Thymus (tissue), 11 donors: Measurements from ENCODE around the gene FMN1. TPM values are rescaled to one million over a fixed set of nuclear protein-coding genes. Genes with fewer than 3 reads are reported as not detected.
A peak's percentile ranks its signal among the peaks of the same experiment; 100 is the strongest.

Experiments used
- DNase-seq, 9 donors: peaks; one replicate each; pipeline ENCODE4 v3.0.0-alpha.2; 2013; ENCODE audit warnings: low spot score in 9 of 9, low read depth in 6 of 9, missing footprints in 1 of 9
- H3K27ac ChIP-seq, 2 donors: one replicate each; pipeline ENCODE4 v1.5.1; 2013; ENCODE audit warnings: control low read depth in 1 of 2, low read depth in 1 of 2, low read length in 1 of 2, mild to moderate bottlenecking in 1 of 2, moderate library complexity in 1 of 2
- H3K27me3 ChIP-seq, 2 donors: one replicate each; pipeline ENCODE4 v1.5.1; 2013; ENCODE audit warnings: low read length in 1 of 2; ENCODE audit not compliant: control insufficient read depth in 2 of 2, insufficient read depth in 1 of 2
- H3K36me3 ChIP-seq, 2 donors: one replicate each; pipeline ENCODE4 v1.5.1; 2013; ENCODE audit warnings: low read length in 1 of 2, mild to moderate bottlenecking in 1 of 2, moderate library complexity in 1 of 2; ENCODE audit not compliant: control insufficient read depth in 2 of 2, insufficient read depth in 2 of 2
- H3K4me1 ChIP-seq, 2 donors: one replicate each; pipeline ENCODE4 v1.5.1; 2013; ENCODE audit warnings: low read length in 2 of 2; ENCODE audit not compliant: control insufficient read depth in 2 of 2, insufficient read depth in 2 of 2
- H3K4me3 ChIP-seq, 2 donors: one replicate each; pipeline ENCODE4 v1.5.1; 2013; ENCODE audit warnings: low read length in 2 of 2, control low read depth in 1 of 2, mild to moderate bottlenecking in 1 of 2
- H3K9me3 ChIP-seq, 2 donors: one replicate each; pipeline ENCODE4 v1.5.1; 2013; ENCODE audit warnings: low read length in 1 of 2, mild to moderate bottlenecking in 1 of 2; ENCODE audit not compliant: control insufficient read depth in 2 of 2, insufficient read depth in 1 of 2
- WGBS: extraction: QIAGEN DNeasy Blood & Tissue Kit; methylation state at CpG from one replicate; pipeline ENCODE4 v1.1.7; 2013; 5-methylcytosine and 5-hydroxymethylcytosine counted together
- polyA plus RNA-seq: library from polyadenylated mRNA; stranded (reverse); fragments of 200-250 nt; gene quantifications from one replicate; pipeline ENCODE4 v1.2.3, GENCODE V29; 2013
- total RNA-seq: library from RNA; stranded (reverse); fragments of 120-200 nt; gene quantifications from one replicate; pipeline ENCODE4 v1.2.4, GENCODE V29; 2013
- donor health status: healthy.

FMN1 gene
- total and polyA plus RNA-seq, 2 donors, result 2.6 to 24.8 TPM

DNA sequence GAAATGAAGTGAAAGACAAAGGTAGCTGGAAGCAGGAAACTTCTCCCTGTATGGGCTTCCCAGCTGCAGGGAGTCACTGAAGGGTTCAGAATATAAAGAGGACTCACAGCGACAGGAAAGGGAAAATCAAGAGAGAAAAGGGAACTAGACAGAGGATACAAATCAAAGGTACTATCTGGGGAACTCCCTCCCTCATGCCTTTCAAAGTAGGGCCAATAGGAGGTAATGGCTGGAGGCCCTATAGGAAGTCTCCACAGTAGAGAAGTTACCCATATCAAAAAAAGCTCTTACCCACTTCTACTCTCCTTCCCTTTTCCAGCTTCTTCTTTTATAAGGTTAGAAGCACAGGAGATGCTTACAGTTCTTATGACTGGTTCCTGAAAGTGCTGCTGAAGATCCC, 43.5 kb downstream of the FMN1 start:
- H3K27ac ChIP-seq, result no peak overlapping the region
- no peaks in the 10 kb centered on the region for H3K36me3 ChIP-seq
- H3K9me3 ChIP-seq, result no peaks in the 10 kb centered on the region
- no peak overlapping the region for H3K4me3 ChIP-seq
- WGBS, result 14% methylated on average over 1 of the region's 1 CpG
- peaks cover 0 to 2% of the 10 kb centered on the region in 2 donors for H3K27me3 ChIP-seq
- peaks cover 0 to 12% of the 10 kb centered on the region in 2 donors for H3K4me1 ChIP-seq
- DNase-seq, result no peak

DNA sequence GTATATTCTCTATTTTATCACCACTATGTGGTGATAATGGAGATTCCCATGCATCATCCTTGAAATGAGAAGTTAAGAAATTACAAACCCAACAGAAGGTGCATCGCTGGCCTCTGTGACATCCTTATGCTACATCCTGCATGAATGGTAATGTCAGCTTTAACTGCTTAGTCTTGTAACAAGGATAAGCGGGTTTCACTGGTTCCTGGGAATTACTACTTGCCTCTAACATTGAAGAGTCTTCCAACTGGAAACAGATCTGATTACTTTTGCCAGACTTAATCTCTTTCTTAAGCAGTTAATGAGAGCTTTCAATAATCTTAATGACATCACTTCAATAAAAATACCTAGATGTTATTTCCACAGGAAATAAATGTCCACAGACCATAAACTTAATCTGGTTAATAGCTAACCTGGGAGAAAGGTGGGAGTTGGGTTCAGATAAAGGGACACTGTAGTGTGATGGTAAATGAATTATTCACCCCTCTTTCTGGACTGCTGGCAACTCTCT, 44.0 kb downstream of the FMN1 start:
- H3K4me3 ChIP-seq, result no peak overlapping the region
- 97% methylated on average over 2 of the region's 2 CpGs for WGBS

DNA sequence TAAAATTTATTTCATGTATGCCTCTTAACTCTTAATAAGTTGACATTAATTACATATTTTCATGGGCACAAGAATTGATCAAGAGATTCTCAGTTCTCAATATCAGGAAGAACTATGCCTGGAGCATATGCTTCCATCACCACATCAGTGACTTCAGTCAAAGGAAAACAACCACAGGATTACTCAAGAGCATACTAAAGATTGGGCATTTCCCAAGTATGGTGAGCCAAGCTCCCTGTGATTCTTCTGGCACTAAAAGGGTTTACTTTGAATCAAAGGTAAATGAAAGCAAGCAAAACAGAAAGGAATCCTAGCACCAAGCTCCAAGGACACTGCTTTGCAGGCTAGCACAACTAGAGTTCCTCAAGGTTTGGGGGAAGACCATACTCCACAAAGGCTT, 44.6 kb downstream of the FMN1 start:
- Histone ChIP-seq H3K27ac (no peak overlapping the region), H3K4me1 (peaks cover 0 to 12% of the 10 kb centered on the region in 2 donors), H3K27me3 (peaks cover 0 to 2% of the 10 kb centered on the region in 2 donors), H3K36me3 (no peaks in the 10 kb centered on the region), H3K9me3 (no peaks in the 10 kb centered on the region), H3K4me3 (no peak overlapping the region)
- no peak for DNase-seq

More for the DNA sequence above, 44.0 kb downstream of the FMN1 start:
- no peaks in the 10 kb centered on the region for H3K9me3 ChIP-seq
- H3K27me3 ChIP-seq, result peaks cover 0 to 2% of the 10 kb centered on the region in 2 donors
- no peak overlapping the region for H3K27ac ChIP-seq
- no peak for DNase-seq
- peaks cover 0 to 12% of the 10 kb centered on the region in 2 donors for H3K4me1 ChIP-seq
- no peaks in the 10 kb centered on the region for H3K36me3 ChIP-seq

DNA sequence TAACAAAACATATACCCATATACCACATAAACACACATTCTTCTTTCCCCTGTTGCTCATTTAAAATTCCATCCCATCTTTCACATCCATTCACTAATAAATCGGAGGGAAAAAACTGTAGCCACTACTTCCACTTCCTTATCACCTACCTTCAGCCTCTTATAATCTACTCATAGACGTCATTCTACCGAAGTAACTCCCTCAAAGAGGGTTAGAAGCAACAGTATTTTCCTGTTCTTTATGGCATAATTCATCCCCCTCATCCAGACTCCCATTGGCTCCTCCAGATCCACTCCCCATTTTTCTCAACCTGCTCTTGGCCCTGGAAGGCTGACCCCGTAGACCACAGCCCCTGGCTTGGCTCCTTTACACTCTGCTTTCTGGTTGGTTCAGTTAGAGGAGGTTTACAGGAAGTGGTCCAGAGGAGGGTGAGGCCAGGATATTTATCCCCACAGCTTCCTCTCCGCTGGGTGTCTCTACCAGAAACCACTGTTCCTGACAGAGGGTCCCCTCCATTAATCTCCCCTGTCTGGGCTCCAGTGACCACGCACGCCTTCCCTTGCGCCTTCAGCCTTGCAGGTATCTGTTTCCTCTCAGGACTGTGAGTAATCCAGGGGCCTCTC, 46.3 kb downstream of the FMN1 start:
- Histone ChIP-seq H3K4me3 (peak overlapping the region in 1 of 2 donors; percentile 3), H3K27ac (no peak overlapping the region), H3K27me3 (no peaks in the 10 kb centered on the region), H3K4me1 (peaks cover 0 to 8% of the 10 kb centered on the region in 2 donors), H3K36me3 (no peaks in the 10 kb centered on the region), H3K9me3 (no peaks in the 10 kb centered on the region)
- WGBS, result 20% methylated on average over 8 of the region's 8 CpGs
- DNase-seq, result no peak

DNA sequence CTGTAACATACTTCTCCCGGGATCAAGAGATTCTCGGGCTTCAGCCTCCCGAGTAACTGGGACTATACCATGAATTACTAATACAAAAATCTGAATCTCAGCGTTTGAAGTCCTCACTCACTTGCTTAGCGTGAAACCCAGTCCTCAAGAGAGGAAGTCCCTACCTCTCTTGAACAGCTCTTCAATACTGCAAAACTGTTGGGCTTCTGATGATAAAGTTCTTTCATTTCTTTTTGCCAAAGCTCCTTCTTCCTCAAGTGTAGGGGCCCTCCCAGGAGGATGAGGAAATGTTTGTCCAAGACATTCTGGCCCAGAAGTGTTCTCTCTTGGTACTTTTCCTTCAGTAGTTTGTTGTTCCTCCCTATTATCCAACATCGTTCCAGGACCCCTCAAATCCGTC, 48.5 kb downstream of the FMN1 start:
- 96% methylated on average over 7 of the region's 7 CpGs for WGBS
- no peak for DNase-seq
- Histone ChIP-seq H3K36me3 (no peaks in the 10 kb centered on the region), H3K4me1 (peaks cover 0 to 5% of the 10 kb centered on the region in 2 donors), H3K27ac (no peak overlapping the region), H3K4me3 (no peak overlapping the region), H3K9me3 (no peaks in the 10 kb centered on the region), H3K27me3 (no peaks in the 10 kb centered on the region)

DNA sequence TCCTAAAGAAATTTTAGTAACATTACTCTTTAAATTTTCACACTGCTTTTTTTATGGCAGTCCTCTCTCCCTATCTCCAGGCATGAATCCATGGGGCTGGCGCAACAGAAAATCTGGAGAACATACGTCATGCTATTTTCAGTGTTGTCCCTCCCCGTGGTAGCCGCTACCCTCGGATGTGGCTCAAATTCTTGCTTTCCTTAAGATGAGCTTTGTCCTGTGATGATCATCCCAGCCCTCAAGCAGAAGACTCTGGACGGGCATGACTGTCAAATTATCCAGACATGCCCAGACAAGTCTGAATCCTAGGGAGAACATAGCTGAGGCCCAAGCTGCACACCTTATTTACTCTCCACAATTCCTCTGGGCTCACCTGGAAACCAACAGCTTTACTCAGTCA, 49.1 kb downstream of the FMN1 start:
- no peaks in the 10 kb centered on the region for H3K36me3 ChIP-seq
- no peak for DNase-seq
- H3K4me1 ChIP-seq, result peaks cover 0 to 5% of the 10 kb centered on the region in 2 donors
- H3K27me3 ChIP-seq, result no peaks in the 10 kb centered on the region
- no peaks in the 10 kb centered on the region for H3K9me3 ChIP-seq
- 95% methylated on average over 6 of the region's 6 CpGs for WGBS
- no peak overlapping the region for H3K27ac ChIP-seq
- H3K4me3 ChIP-seq, result no peak overlapping the region

DNA sequence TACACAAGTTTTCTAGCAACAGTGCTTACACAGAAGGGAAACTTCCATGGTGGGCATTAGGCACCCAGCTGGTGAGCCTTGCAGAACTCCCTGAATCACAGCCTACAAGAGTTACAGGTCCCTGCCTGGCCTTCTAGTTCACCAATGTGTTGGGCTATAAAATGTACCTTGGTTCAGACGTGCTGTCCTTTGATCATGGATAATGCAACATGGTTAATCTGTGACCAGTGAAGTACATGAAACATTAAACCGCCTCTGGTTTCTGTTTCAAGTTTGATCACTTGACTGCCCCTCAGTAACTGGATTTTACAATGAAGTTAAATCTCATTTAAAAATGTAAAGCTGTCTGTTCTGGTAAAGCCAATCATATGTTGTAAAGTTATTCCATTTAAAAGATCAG, 51.8 kb downstream of the FMN1 start:
- peak overlapping the region in 1 of 2 donors; percentile 12 for H3K27ac ChIP-seq
- no peak overlapping the region for H3K4me3 ChIP-seq
- H3K4me1 ChIP-seq, result no peaks in the 10 kb centered on the region
- DNase-seq, result no peak
- H3K36me3 ChIP-seq, result no peaks in the 10 kb centered on the region
- no peaks in the 10 kb centered on the region for H3K9me3 ChIP-seq
- no peaks in the 10 kb centered on the region for H3K27me3 ChIP-seq
- 95% methylated on average over 2 of the region's 2 CpGs for WGBS

DNA sequence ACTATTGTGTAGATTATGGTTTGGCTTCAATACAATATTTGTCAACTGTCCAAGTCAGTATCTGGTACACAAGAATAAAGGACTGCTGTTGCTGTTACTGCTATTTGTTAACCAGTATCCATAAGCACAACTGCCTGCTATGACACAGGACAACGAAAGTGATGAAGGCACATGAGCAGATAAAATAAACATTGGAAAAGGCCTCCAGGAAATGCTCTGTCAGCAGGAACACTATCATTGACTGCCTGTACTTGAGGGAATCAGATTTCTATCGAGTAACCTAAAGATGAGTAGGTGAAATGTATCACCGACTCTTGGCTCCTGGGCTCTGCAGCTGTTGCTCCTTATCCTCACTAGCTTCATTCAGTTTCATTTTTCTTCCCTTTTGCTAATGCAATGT, 56.5 kb downstream of the FMN1 start:
- no peak overlapping the region for H3K4me3 ChIP-seq
- H3K27me3 ChIP-seq, result no peaks in the 10 kb centered on the region
- H3K9me3 ChIP-seq, result no peaks in the 10 kb centered on the region
- no peak for DNase-seq
- peak overlapping the region in 1 of 2 donors; percentile 6 for H3K27ac ChIP-seq
- H3K36me3 ChIP-seq, result no peaks in the 10 kb centered on the region
- 94% methylated on average over 3 of the region's 3 CpGs for WGBS
- H3K4me1 ChIP-seq, result no peaks in the 10 kb centered on the region

DNA sequence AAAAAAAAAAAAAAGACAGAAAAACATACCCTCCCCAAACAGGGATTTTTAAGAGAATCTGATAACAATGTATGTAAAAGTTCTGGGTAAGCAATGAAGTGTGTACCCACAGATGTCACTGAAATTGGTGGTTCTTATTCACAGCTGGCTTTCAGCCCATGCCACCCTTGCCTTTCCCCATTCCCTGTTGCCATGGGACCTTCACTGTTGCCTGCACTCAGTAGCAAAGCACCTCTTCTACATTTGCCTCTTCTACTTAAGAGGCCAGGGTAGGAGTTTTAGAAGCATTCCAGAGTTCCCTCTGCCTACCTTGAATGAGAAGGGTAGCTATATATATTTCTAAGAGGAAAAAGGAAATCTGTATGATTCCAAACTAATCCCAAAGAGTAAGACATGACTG, 57.4 kb downstream of the FMN1 start:
- no peak for DNase-seq
- no peak overlapping the region for H3K27ac ChIP-seq
- no peaks in the 10 kb centered on the region for H3K9me3 ChIP-seq
- no peaks in the 10 kb centered on the region for H3K27me3 ChIP-seq
- H3K4me1 ChIP-seq, result peaks cover 6 to 9% of the 10 kb centered on the region in 2 donors
- H3K36me3 ChIP-seq, result no peaks in the 10 kb centered on the region
- H3K4me3 ChIP-seq, result no peak overlapping the region
